ENCODE results near the gene BACE2.

GRCh38 chr21:41240040-41240439 lies 72.1 kb downstream of the BACE2 start:
- TF ChIP-seq CTCF (optimal IDR thresholded peaks at IDR 0.05 in 1 of 3, IDR thresholded peaks at IDR 0.05 in 1 of 3, conservative IDR thresholded peaks at IDR 0.05 in 1 of 3; ENCODE audit: extremely low read depth in 1 of 3, insufficient read depth in 2 of 3, low read length in 3 of 3) (no peak), EZH2 (IDR thresholded peaks at IDR 0.05; ENCODE audit: low read length) (no peak)

All from keratinocyte (primary cell).